Measurements from ENCODE around the gene ZNF8. TPM values are rescaled to one million over a fixed set of nuclear protein-coding genes. Genes with fewer than 3 reads are reported as not detected.

ZNF8 gene
- total RNA-seq, 2 donors from 2014 or later, result 5.8 to 6.9 TPM

DNA sequence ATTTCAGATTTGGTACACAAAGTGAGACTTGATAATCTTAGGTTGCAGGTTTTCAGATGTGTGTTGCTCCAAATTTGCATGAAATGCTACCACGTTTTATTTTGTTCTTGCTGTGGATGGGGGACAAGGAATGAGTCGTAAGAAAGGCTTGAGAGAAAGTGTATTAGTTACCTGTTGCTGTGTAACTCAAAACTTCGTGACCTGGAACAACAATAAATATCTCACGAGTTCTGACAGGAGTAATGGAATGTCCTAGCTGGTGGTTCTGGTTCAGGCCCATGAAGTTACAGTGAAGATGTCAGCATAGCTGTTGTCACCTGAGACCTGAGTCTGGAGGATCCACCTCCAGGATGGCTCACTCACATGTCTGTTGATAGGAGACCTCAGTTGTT lies 1.2 kb downstream of the ZNF8 start:
- TF ChIP-seq, protein P1, sequence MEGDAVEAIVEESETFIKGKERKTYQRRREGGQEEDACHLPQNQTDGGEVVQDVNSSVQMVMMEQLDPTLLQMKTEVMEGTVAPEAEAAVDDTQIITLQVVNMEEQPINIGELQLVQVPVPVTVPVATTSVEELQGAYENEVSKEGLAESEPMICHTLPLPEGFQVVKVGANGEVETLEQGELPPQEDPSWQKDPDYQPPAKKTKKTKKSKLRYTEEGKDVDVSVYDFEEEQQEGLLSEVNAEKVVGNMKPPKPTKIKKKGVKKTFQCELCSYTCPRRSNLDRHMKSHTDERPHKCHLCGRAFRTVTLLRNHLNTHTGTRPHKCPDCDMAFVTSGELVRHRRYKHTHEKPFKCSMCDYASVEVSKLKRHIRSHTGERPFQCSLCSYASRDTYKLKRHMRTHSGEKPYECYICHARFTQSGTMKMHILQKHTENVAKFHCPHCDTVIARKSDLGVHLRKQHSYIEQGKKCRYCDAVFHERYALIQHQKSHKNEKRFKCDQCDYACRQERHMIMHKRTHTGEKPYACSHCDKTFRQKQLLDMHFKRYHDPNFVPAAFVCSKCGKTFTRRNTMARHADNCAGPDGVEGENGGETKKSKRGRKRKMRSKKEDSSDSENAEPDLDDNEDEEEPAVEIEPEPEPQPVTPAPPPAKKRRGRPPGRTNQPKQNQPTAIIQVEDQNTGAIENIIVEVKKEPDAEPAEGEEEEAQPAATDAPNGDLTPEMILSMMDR (IDR thresholded peaks at IDR 0.05), result no peak
- Histone ChIP-seq H3K9me3 (peaks cover under 1 to 14% of the 10 kb centered on the region in 2 donors), H3K36me3 (peaks cover 9% of the 10 kb centered on the region), H3K4me1 (peaks cover 0 to 26% of the 10 kb centered on the region in 2 donors), H3K27ac (peak overlapping the region; percentile 94 to 96), H3K4me3 (peak overlapping the region in 1 of 2 donors; percentile 92), H3K27me3 (no peaks in the 10 kb centered on the region)
- no peak for DNase-seq (ENCODE audit: low spot score)

- H3K27me3 ChIP-seq, result no peaks in the 10 kb centered on the region
- H3K9me3 ChIP-seq, result no peaks in the 10 kb centered on the region
- TF ChIP-seq, protein P1 (IDR thresholded peaks at IDR 0.05), result no peak
- H3K27ac ChIP-seq, result no peak overlapping the region
- no peak overlapping the region for H3K4me3 ChIP-seq
- peaks cover 47% of the 10 kb centered on the region for H3K36me3 ChIP-seq
- DNase-seq (ENCODE audit: low spot score), result no peak
- H3K4me1 ChIP-seq, result peaks cover 0 to 20% of the 10 kb centered on the region in 2 donors
Measured at GRCh38 chr19:58284199-58284598, 5.4 kb downstream of the ZNF8 start.

GRCh38 chr19:58291943-58292342 lies 13.2 kb downstream of the ZNF8 start:
- peaks cover 90% of the 10 kb centered on the region for H3K36me3 ChIP-seq
- DNase-seq (ENCODE audit: low spot score), result no peak
- H3K4me3 ChIP-seq, result no peak overlapping the region
- no peak overlapping the region for H3K27ac ChIP-seq
- TF ChIP-seq, protein P1 (IDR thresholded peaks at IDR 0.05), result no peak
- H3K4me1 ChIP-seq, result no peaks in the 10 kb centered on the region
- no peaks in the 10 kb centered on the region for H3K27me3 ChIP-seq
- H3K9me3 ChIP-seq, result peaks cover 0 to 27% of the 10 kb centered on the region in 2 donors

GRCh38 chr19:58294743-58295374 lies 16.1 kb downstream of the ZNF8 start:
- Histone ChIP-seq H3K36me3 (peaks cover 74% of the 10 kb centered on the region), H3K27me3 (no peaks in the 10 kb centered on the region), H3K27ac (no peak overlapping the region), H3K4me3 (no peak overlapping the region), H3K4me1 (no peaks in the 10 kb centered on the region), H3K9me3 (peaks cover 0 to 27% of the 10 kb centered on the region in 2 donors)
- TF ChIP-seq, protein P1 (IDR thresholded peaks at IDR 0.05), result no peak
- no peak for DNase-seq (ENCODE audit: low spot score)

DNA sequence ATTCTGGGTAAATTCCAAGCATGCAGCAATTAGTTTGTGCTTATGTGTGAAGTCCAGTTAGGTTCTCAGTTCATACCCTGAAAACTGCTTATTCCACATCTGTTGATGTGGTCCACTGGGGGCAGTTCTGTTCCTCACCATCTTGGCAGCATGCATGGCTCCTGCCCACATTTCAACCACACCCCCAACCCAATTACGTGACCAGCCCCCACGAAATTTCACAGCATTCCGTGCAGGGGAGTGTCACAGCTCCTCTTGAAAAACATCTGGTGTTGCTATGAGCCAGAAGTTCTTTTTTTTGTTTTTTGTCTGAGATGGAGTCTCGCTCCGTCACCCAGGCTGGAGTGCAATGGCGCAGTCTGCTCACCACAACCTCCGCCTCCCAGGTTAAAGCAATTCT lies 17.3 kb downstream of the ZNF8 start:
- Histone ChIP-seq H3K27me3 (no peaks in the 10 kb centered on the region), H3K27ac (no peak overlapping the region), H3K4me3 (no peak overlapping the region), H3K4me1 (no peaks in the 10 kb centered on the region), H3K9me3 (peaks cover 0 to 27% of the 10 kb centered on the region in 2 donors), H3K36me3 (peaks cover 74% of the 10 kb centered on the region)
- DNase-seq (ENCODE audit: low spot score), result no peak
- TF ChIP-seq, protein P1 (IDR thresholded peaks at IDR 0.05), result no peak

GRCh38 chr19:58300620-58301019 lies 21.9 kb downstream of the ZNF8 start:
- TF ChIP-seq, protein P1 (IDR thresholded peaks at IDR 0.05), result no peak
- H3K9me3 ChIP-seq, result peaks cover 0 to 1% of the 10 kb centered on the region in 2 donors
- H3K27ac ChIP-seq, result no peak overlapping the region
- H3K27me3 ChIP-seq, result no peaks in the 10 kb centered on the region
- peaks cover 0 to 1% of the 10 kb centered on the region in 2 donors for H3K4me1 ChIP-seq
- peaks cover 34% of the 10 kb centered on the region for H3K36me3 ChIP-seq
- no peak overlapping the region for H3K4me3 ChIP-seq
- no peak for DNase-seq (ENCODE audit: low spot score)
